ENCODE results near the gene AKIRIN1.

AKIRIN1 gene

DNA sequence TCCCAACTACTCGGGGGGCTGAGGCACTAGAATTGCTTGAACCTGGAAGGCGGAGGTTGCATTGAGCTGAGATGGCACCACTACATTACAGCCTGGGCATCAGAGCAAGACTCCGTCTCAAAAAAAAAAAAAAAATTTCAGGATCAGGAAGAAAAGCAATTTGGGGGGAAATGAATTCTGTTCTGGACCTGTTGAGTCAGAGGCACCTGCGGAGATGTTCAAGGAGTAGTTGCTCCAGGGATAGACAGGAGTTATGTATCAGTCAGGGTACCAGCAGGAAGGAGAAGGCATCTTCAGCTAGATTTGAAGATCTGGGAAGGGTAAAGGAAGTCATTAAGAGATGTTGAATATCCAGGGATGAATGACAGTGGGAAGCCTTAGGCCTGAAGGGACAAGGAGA, 46.5 kb upstream of the AKIRIN1 start:
- Histone ChIP-seq H3K14ac (ENCODE audit: low read length in 2 of 2) (no peak overlapping the region), H3K4ac (ENCODE audit: low read depth in 1 of 2, low read length in 2 of 2) (no peak overlapping the region), H3K27ac (ENCODE audit: low read length, poor library complexity, severe bottlenecking) (no peak overlapping the region), H2BK120ac (ENCODE audit: low read depth, low read length) (no peak overlapping the region), H2BK15ac (ENCODE audit: low read depth, poor library complexity, severe bottlenecking) (no peak overlapping the region), H3K27me3 (ENCODE audit: control insufficient read depth in 1 of 2, insufficient read depth in 1 of 2, low read length in 2 of 2) (peaks cover 0 to 3% of the 10 kb centered on the region in 2 experiments), H2BK5ac (ENCODE audit: low read depth, low read length, poor library complexity, severe bottlenecking) (no peak overlapping the region), H3K79me1 (replicated peaks; ENCODE audit: low read length, poor library complexity, severe bottlenecking) (no peaks in the 10 kb centered on the region), H3K23ac (ENCODE audit: low read length in 2 of 2) (no peak overlapping the region), H2BK12ac (ENCODE audit: low read length in 2 of 2) (no peak overlapping the region), H3K4me3 (ENCODE audit: insufficient read depth in 1 of 2, low read depth in 1 of 2, low read length in 2 of 2) (no peak overlapping the region), H3K4me1 (ENCODE audit: control insufficient read depth, insufficient read depth, low read depth, low read length) (no peaks in the 10 kb centered on the region), H3K18ac (ENCODE audit: low read depth in 1 of 2, low read length in 2 of 2) (no peak overlapping the region), H3K4me2 (ENCODE audit: low read length, poor library complexity, severe bottlenecking) (no peak overlapping the region), H3K36me3 (ENCODE audit: control insufficient read depth in 1 of 2, insufficient read depth in 2 of 2, low read depth in 1 of 2, low read length in 2 of 2) (no peaks in the 10 kb centered on the region), H4K91ac (ENCODE audit: low read length) (no peak overlapping the region), H3K9me3 (ENCODE audit: control insufficient read depth, low read length) (no peaks in the 10 kb centered on the region), H3K9ac (ENCODE audit: low read length) (no peak overlapping the region), H2AK5ac (ENCODE audit: low read length, severe bottlenecking) (no peak overlapping the region), H4K8ac (ENCODE audit: low read length) (no peak overlapping the region), H2AFZ (ENCODE audit: low read depth, low read length) (no peak overlapping the region)
- no peak for DNase-seq
- WGBS = 94% methylated on average over 4 of the region's 4 CpGs

DNA sequence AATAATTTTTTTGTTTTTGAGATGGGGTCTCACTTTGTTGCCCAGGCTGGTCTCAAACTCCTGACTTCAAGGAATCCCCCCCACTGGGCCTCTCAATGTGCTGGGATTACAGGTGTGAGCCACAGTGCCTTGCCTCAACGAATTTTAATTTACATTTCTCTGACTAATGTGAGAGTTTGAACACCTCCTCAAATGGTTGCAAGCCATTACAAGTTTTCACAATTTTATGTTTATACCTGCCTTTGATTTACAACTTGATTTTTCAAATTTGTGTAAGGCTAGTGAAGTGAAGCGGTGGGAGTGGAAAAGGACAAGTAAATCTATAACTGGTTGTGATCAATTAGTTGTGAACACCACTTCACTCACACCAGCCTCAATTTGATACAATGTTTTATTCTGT, 40.5 kb upstream of the AKIRIN1 start:
- Histone ChIP-seq H3K4me3 (ENCODE audit: insufficient read depth in 1 of 2, low read depth in 1 of 2, low read length in 2 of 2) (no peak overlapping the region), H3K27me3 (ENCODE audit: control insufficient read depth in 1 of 2, insufficient read depth in 1 of 2, low read length in 2 of 2) (no peaks in the 10 kb centered on the region), H3K14ac (ENCODE audit: low read length in 2 of 2) (no peak overlapping the region), H3K27ac (ENCODE audit: low read length, poor library complexity, severe bottlenecking) (no peak overlapping the region), H3K4ac (ENCODE audit: low read depth in 1 of 2, low read length in 2 of 2) (no peak overlapping the region), H3K36me3 (ENCODE audit: control insufficient read depth in 1 of 2, insufficient read depth in 2 of 2, low read depth in 1 of 2, low read length in 2 of 2) (no peaks in the 10 kb centered on the region), H3K79me1 (replicated peaks; ENCODE audit: low read length, poor library complexity, severe bottlenecking) (no peaks in the 10 kb centered on the region), H3K18ac (ENCODE audit: low read depth in 1 of 2, low read length in 2 of 2) (no peak overlapping the region), H3K4me2 (ENCODE audit: low read length, poor library complexity, severe bottlenecking) (no peak overlapping the region), H3K4me1 (ENCODE audit: control insufficient read depth, insufficient read depth, low read depth, low read length) (no peaks in the 10 kb centered on the region), H3K9me3 (ENCODE audit: control insufficient read depth, low read length) (no peaks in the 10 kb centered on the region), H3K23ac (ENCODE audit: low read length in 2 of 2) (no peak overlapping the region), H4K91ac (ENCODE audit: low read length) (no peak overlapping the region), H2BK120ac (ENCODE audit: low read depth, low read length) (no peak overlapping the region), H2BK12ac (ENCODE audit: low read length in 2 of 2) (no peak overlapping the region), H4K8ac (ENCODE audit: low read length) (no peak overlapping the region), H2AK5ac (ENCODE audit: low read length, severe bottlenecking) (no peak overlapping the region), H2BK15ac (ENCODE audit: low read depth, poor library complexity, severe bottlenecking) (no peak overlapping the region), H2BK5ac (ENCODE audit: low read depth, low read length, poor library complexity, severe bottlenecking) (no peak overlapping the region), H3K9ac (ENCODE audit: low read length) (no peak overlapping the region), H2AFZ (ENCODE audit: low read depth, low read length) (no peak overlapping the region)
- DNase-seq = no peak
- 55% methylated on average over 2 of the region's 2 CpGs for WGBS

DNA sequence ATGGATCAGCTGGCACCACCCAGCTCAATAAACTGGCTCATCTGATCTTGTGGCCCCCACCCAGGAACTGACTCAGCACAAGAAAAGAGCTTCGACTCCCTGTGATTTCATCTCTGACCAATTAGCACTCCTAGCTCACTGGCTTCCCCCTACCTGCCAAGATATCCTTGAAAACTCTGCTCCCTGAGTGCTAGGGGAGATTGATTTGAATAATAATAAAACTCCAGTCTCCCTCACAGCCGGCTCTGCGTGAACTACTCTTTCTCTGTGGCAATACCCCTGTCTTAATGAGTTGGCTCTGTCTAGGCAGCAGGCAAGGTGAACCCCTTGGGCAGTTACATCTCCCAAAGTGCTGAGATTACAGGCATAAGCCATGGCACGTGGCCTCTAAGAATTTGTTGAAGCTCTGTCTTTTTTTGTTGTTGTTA, 37.6 kb upstream of the AKIRIN1 start:
- no peak overlapping the region for H3K23ac ChIP-seq (ENCODE audit: low read length in 2 of 2)
- H3K4me2 ChIP-seq (ENCODE audit: low read length, poor library complexity, severe bottlenecking) = no peak overlapping the region
- 47% methylated on average over 3 of the region's 4 CpGs for WGBS
- H3K9me3 ChIP-seq (ENCODE audit: control insufficient read depth, low read length) = no peaks in the 10 kb centered on the region
- H4K8ac ChIP-seq (ENCODE audit: low read length) = no peak overlapping the region
- H3K14ac ChIP-seq (ENCODE audit: low read length in 2 of 2) = no peak overlapping the region
- no peak overlapping the region for H4K91ac ChIP-seq (ENCODE audit: low read length)
- H3K18ac ChIP-seq (ENCODE audit: low read depth in 1 of 2, low read length in 2 of 2) = no peak overlapping the region
- no peak overlapping the region for H2AFZ ChIP-seq (ENCODE audit: low read depth, low read length)
- no peak overlapping the region for H2AK5ac ChIP-seq (ENCODE audit: low read length, severe bottlenecking)
- DNase-seq = no peak
- H3K4me3 ChIP-seq (ENCODE audit: insufficient read depth in 1 of 2, low read depth in 1 of 2, low read length in 2 of 2) = no peak overlapping the region
- H3K9ac ChIP-seq (ENCODE audit: low read length) = no peak overlapping the region
- no peaks in the 10 kb centered on the region for H3K79me1 ChIP-seq (replicated peaks; ENCODE audit: low read length, poor library complexity, severe bottlenecking)
- no peak overlapping the region for H3K27ac ChIP-seq (ENCODE audit: low read length, poor library complexity, severe bottlenecking)
- no peaks in the 10 kb centered on the region for H3K27me3 ChIP-seq (ENCODE audit: control insufficient read depth in 1 of 2, insufficient read depth in 1 of 2, low read length in 2 of 2)
- no peak overlapping the region for H2BK15ac ChIP-seq (ENCODE audit: low read depth, poor library complexity, severe bottlenecking)
- no peak overlapping the region for H2BK120ac ChIP-seq (ENCODE audit: low read depth, low read length)
- H2BK12ac ChIP-seq (ENCODE audit: low read length in 2 of 2) = no peak overlapping the region
- no peak overlapping the region for H3K4ac ChIP-seq (ENCODE audit: low read depth in 1 of 2, low read length in 2 of 2)
- H3K36me3 ChIP-seq (ENCODE audit: control insufficient read depth in 1 of 2, insufficient read depth in 2 of 2, low read depth in 1 of 2, low read length in 2 of 2) = no peaks in the 10 kb centered on the region
- no peak overlapping the region for H2BK5ac ChIP-seq (ENCODE audit: low read depth, low read length, poor library complexity, severe bottlenecking)
- H3K4me1 ChIP-seq (ENCODE audit: control insufficient read depth, insufficient read depth, low read depth, low read length) = no peaks in the 10 kb centered on the region

DNA sequence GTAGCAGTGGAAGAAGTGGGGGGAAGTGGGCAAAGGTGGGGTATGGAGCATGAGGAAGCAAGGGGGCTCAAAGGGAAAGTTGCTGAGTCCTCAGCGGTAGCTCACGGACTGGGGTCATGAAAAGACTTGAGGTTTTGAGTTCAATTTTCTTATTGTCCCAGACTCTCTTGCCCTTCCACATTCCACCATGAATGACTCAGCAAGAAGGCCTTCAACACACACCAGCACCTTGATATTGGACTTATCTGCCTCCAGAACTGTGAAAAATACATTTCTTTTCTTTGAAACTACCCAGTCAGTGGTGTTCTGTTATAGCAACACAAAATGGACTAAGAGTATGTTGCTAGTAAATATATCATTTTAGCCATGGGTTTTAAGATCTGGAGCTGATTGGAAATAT, 32.1 kb upstream of the AKIRIN1 start:
- no CpG with 5 or more reads among the region's 2 CpGs for WGBS
- H2AFZ ChIP-seq (ENCODE audit: low read depth, low read length) = no peak overlapping the region
- no peaks in the 10 kb centered on the region for H3K79me1 ChIP-seq (replicated peaks; ENCODE audit: low read length, poor library complexity, severe bottlenecking)
- H3K4me1 ChIP-seq (ENCODE audit: control insufficient read depth, insufficient read depth, low read depth, low read length) = peaks cover 2% of the 10 kb centered on the region
- peak; percentile 20 for DNase-seq
- no peak overlapping the region for H3K18ac ChIP-seq (ENCODE audit: low read depth in 1 of 2, low read length in 2 of 2)
- H3K4ac ChIP-seq (ENCODE audit: low read depth in 1 of 2, low read length in 2 of 2) = no peak overlapping the region
- H2AK5ac ChIP-seq (ENCODE audit: low read length, severe bottlenecking) = no peak overlapping the region
- H3K27me3 ChIP-seq (ENCODE audit: control insufficient read depth in 1 of 2, insufficient read depth in 1 of 2, low read length in 2 of 2) = no peaks in the 10 kb centered on the region
- H3K9ac ChIP-seq (ENCODE audit: low read length) = no peak overlapping the region
- H3K9me3 ChIP-seq (ENCODE audit: control insufficient read depth, low read length) = no peaks in the 10 kb centered on the region
- H2BK15ac ChIP-seq (ENCODE audit: low read depth, poor library complexity, severe bottlenecking) = no peak overlapping the region
- H2BK5ac ChIP-seq (ENCODE audit: low read depth, low read length, poor library complexity, severe bottlenecking) = no peak overlapping the region
- H4K91ac ChIP-seq (ENCODE audit: low read length) = no peak overlapping the region
- no peak overlapping the region for H3K4me3 ChIP-seq (ENCODE audit: insufficient read depth in 1 of 2, low read depth in 1 of 2, low read length in 2 of 2)
- H3K27ac ChIP-seq (ENCODE audit: low read length, poor library complexity, severe bottlenecking) = no peak overlapping the region
- H3K4me2 ChIP-seq (ENCODE audit: low read length, poor library complexity, severe bottlenecking) = no peak overlapping the region
- H2BK12ac ChIP-seq (ENCODE audit: low read length in 2 of 2) = no peak overlapping the region
- no peak overlapping the region for H3K23ac ChIP-seq (ENCODE audit: low read length in 2 of 2)
- H3K36me3 ChIP-seq (ENCODE audit: control insufficient read depth in 1 of 2, insufficient read depth in 2 of 2, low read depth in 1 of 2, low read length in 2 of 2) = no peaks in the 10 kb centered on the region
- no peak overlapping the region for H2BK120ac ChIP-seq (ENCODE audit: low read depth, low read length)
- H4K8ac ChIP-seq (ENCODE audit: low read length) = no peak overlapping the region
- H3K14ac ChIP-seq (ENCODE audit: low read length in 2 of 2) = no peak overlapping the region

All from mesenchymal stem cell (in vitro differentiated cells and primary cell).